CD4-positive, alpha-beta T cell treated with Interleukin-10 for 1 hour (primary cell): ENCODE measurements around the gene CLEC16A.
"Not testable (repeated sequence)": the region's sequence is repeated elsewhere in the genome, so short reads cannot be mapped to it uniquely, and the experiment has no call there.

Experiments
- DNase-seq: peaks from one replicate; pipeline ENCODE4 v3.0.0-alpha.2; 2020

Gene CLEC16A

DNA sequence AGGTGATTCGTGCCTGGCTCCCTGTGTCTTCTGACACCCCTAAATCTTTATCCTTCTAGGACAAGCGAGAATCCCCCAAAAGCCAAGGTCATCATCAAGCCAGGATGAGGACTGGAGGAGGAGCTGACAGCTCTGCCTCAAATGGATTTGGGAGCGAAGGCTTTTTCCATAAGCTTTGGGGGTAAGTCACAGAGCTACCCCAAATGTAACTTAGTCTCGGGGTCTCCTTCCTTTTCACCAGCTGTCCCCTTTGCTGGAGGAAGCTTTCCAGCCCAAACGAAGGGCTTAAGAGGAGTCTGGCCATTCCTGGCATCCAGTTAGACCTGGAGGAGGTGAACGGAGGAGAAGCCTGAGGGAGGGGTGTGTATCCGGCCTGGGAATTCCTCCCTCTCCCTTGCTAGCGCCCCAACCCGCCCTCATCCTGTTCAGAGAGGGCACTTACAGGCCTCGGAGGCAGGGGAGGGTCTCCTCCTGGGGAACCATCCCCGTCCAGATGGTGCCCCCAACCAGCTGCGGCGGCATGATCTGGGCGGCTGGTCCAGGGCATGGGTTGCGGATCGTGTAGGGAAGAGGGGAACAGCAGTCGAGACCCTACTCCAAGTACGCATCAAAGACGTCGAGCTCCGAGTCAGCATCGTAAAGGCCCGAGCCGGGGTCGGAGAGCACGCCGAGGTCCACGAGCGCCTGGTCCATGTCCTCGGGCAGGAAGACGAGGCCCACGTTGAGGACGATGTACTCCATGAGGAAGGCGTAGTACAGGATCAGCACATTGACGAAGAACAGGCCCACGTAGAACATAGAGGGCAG lies 3.0 kb upstream of the CLEC16A start:
- DNase-seq = no peak

DNA sequence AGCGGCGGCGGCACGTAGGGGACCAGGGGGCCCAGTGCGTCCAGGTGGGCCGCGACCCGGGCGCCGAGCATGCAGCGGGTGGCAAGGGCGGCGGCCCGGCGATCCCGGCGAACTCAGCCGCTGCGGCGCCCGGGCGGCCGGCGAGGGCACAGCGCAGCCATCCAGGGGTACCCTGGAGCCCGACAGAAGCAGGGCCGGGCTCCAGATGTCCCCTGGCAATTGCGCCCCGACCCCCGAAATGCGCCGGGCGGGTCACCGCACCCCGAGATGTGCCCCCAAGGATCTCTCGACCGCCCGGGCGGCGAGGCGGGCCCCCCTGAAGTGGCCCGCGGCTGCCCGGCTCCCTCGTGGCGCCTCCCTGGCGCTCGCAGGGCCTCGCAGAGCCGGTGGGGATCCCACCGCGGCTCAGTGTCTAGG lies 2.4 kb upstream of the CLEC16A start:
- DNase-seq = not testable (repeated sequence)

DNA sequence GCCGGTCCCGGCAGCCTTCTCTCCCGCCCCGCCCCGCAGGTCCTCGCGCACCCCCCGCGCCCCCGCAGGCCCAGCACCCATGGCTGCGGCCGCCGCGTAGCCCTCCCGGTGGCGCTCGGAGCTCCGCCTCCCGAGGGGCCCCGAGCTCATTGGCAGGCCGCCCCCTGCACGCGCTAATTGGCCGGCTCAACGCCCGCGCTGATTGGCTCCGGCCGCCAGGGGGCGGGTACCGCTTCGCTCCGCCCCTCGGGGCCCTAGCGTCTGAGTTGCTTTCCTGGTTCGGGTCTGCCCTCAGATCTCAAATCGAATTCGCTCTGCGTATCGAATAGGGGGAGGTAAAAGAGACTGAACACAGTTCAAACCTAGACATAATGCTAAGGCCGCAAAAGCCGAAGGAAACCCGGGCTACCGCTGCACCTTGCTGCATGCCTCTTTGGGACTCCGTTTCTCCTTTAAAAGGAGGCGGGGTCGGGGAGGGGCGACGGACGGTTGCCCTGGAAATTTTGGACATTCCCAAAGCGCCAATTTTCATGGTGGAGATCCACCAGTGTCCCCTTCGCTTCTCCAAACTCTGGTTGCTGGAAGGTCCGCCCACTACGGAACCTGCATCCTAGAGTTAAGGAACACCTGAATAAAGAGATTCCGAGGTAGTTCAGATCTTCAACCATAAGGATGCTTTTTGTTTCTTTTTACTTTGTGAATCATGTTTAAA lies 1.9 kb upstream of the CLEC16A start, which contains the start of gene DEXI:
TSS of gene DEXI (minus strand) at position 117 of the 712 bp plus-strand sequence. CDS start 463 bp downstream, outside the sequence.
- peak; percentile 95 for DNase-seq

DNA sequence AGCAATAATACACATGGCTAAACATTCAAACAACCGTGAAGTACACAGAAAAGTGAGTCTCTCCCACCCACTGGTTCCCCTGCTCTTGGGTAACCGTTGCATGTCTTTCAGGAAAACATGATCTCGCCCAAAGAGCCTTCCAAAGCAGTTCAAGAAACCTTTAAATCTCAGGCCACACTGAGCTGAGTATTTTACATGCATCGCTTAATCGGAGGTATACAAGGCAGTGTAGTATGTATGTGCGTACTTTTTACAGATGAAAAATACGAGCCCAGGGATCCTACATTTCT lies 1.4 kb upstream of the CLEC16A start:
- no peak for DNase-seq

DNA sequence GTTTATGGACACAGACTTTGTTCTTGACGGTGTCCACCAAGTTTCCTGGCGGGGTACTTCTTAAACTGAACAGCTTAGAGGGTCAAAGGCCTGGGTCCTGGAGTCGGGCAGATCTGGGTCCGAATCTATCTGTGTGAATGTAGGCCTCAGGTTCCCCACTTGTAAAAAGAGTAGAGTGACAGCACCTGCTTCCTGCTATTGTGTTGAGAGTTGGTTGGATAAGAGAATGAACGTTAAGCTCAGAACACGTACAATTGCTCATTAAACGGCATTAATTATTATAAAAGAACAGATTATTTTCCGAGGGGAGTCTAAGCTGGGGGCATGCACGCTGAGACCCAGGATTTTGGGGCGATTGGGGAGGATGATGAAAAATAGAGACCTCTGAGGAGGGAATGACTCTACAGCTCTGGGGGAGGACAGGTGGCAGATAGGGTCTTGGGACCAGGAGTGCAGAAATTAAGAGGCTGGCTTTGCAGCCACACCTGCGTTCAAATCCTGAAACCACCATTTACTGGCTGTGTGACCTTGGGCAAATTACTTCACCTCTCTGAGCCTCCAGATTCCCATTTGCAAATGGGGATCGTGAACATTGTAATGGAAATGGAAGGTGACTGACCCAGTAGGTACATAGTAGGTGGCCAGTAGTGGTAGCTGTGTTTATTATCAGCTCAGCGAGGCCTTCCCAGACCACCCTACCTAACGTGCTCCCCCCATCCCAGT lies 862 bp downstream of the CLEC16A start:
- no peak for DNase-seq

DNA sequence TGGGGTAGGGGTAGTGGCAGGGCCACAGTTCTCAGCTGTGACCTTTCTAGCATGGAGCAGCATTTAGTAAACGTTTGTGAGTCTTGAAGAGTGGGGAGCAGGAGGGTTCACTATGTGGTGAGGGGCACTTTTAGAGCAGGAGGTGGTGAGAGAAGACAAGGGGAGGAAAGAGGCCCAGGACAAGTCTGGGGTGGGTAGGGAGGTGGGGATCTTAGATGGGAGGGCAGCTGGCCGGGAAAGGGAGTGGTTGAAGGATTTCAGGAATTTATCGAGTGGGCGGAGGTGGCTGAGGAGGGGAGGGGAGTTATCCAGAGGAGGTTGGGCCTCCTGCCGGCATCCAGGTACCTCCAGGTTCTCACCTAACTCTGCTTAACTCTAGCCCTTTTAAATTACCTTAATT lies 1.9 kb downstream of the CLEC16A start:
- no peak for DNase-seq

DNA sequence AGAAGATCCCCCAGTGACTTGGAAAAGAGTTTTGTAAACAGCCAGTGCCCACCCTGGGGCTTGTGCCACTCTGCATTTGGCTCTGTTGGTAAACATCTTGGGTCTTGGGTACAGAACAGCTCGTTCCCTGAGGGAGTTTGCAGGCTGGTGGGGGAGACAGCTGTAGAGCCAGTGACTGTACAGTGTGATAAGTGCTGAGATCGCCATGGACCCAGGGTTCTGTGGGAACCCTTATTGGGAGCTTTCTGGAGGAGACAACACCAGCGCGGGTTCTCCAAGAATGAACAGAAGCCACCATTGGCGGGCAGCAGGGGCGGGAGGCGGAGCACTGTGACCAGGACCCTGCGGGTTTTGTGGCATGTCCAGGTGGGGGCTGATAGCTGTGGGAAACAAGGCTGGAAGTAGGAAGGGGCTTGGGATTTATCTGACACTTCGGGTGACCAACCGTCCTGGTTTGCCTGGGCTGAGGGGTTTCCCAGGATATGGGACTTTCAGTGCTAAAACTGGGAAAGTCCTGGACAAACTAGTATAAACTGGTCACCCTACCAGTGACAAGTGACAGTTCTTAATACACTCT lies 2.9 kb downstream of the CLEC16A start:
- DNase-seq = no peak

DNA sequence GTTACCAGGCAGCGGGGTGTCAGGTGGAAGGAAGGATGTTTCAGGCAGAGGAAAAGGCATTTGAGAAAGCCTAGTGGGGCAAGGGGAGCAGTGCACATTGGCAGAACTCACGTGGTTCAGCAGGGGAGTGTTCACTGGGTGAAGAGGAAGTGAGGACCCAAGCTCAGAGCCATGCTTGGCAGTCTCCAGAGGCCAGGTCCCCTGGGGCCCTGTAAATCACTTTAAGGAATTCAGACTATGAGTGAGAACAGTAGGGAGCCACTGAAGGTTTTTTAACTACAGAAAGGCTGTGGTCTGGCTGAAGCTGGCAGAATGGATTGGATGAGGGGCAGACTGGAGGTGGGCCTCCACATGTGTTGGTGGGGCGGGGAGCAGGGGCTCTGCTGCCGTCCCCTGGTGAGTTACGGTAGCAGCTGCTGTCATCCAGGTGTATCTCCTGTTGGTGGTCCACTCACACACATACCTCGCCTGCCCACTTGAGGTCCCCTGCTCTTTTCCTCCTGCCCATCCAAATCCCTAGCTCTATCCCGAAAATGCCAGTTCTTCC lies 5.1 kb downstream of the CLEC16A start:
- peak; percentile 51 for DNase-seq

DNA sequence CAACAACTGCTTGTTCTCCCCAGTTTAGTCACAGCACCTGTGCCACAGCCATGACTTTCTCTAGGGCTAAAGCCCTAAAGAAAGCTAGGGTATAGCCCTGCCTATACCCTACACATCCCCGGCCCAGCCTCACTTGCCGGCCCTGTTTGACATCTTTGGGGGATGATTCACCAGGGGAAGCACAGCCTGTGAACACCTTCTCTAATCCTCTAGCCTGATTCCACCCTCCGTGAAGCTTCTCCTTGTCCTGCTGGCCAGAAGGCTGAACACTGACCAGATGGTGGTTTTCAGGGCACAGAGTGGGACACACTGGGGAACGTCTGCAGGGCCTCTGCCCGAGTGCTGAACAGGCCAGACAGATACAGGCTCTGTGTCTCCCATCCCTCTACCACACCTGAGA lies 6.0 kb downstream of the CLEC16A start:
- DNase-seq = no peak

DNA sequence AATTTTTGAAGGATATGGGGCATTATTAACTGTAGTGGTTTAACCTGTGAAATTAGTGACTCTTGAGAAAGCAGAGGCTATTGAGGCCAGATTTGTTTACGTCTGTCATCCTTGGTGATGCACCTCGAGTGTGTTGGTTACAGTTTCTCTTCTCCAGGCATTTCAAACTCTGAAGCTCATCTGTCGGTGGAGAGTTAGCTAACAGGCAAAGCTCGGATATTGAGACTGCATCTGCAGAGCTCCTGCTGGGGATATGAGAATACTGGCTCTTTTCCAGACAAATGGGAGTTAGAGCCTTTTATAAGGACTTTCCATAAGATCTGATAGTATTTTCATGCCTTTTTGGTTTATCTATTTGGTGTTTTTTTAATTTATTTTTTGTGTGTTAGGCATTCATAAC lies 6.7 kb downstream of the CLEC16A start:
- no peak for DNase-seq

DNA sequence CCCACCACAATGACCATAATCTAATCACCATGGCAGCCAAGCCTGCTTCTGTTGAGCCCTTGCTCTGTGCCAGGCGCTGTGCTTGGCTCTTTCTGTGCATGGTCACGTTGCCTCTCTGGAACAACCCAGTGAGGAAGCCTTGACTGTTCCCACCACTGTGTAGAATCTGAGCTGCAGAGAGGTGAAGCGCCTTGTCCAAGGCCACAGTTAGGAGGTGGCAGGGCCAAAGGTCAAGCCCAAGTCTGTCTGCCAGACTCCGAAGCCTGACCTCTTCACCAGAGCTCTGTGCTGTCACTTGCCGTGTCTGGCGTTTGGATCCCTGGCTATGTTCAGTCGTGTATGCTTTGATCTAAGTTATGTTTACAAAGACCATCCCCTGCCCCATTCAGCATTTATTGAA lies 10.5 kb downstream of the CLEC16A start:
- no peak for DNase-seq

DNA sequence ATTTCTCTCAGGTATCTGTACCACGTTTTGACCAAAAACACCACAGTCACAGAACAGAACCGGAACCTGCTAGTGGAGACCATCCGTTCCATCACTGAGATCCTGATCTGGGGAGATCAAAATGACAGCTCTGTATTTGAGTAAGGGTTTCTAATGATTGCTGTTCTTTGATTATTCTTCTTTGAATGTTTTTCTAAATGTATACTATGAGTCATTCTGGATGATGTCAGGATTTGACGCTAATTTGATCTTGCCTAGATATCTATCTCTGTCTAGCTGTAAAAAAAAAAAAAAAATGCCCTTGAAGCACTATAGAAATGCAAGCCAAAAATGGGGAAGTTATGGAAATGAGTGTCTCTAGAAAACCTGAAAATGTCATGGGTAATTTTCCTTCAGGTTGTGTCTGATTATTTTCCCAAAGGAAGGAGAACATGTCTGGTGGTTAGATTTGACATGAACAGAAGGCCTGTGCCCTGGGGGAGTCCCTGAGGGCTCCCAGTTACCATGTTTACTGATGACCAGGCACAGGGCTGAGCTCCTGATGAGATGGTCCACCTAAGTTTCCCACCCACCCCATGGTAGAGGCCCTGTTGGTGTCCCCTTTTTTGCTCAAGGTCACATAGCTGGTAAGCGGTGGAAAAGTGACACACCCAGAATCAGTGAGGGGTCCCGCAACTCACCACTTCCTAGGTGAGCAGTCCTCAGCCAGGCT lies 13.6 kb downstream of the CLEC16A start:
- DNase-seq = no peak

DNA sequence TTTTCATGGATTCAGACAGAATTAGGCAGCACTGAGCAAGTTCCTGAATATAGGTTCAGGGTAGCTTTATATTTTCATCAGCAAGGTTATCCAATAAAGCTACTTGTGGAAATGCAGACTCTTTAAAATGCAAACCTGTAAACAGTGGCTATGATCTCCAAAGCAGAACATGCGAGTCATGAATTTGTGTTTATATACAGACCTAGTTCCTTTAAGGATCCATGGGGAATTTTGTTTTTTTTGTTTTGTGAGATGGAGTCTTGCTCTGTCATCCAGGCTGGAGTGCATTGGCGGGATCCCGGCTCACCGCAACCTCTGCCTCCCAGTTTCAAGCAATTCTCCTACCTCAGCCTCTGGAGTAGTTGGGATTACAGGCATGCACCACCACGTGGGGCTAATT lies 14.8 kb downstream of the CLEC16A start:
- DNase-seq = no peak

DNA sequence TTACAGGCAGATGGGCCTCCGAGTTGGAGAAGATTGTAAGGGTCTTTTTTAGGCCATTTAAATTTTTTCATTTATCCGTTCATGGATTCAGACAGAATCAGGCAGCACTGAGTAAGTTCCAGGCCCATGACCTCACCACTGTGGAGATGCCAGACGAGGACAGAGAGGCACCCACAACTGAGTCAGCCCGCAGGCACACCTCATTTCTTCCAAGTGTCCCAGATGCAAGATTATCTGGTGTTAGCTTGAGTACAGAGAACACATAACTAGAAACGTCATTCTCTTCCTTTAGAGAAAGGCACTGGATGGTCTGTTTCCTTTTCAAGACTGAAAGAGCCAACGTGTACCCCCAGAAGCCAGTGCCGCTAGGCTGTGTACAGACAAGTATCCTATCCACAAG lies 16.9 kb downstream of the CLEC16A start:
- no peak for DNase-seq

DNA sequence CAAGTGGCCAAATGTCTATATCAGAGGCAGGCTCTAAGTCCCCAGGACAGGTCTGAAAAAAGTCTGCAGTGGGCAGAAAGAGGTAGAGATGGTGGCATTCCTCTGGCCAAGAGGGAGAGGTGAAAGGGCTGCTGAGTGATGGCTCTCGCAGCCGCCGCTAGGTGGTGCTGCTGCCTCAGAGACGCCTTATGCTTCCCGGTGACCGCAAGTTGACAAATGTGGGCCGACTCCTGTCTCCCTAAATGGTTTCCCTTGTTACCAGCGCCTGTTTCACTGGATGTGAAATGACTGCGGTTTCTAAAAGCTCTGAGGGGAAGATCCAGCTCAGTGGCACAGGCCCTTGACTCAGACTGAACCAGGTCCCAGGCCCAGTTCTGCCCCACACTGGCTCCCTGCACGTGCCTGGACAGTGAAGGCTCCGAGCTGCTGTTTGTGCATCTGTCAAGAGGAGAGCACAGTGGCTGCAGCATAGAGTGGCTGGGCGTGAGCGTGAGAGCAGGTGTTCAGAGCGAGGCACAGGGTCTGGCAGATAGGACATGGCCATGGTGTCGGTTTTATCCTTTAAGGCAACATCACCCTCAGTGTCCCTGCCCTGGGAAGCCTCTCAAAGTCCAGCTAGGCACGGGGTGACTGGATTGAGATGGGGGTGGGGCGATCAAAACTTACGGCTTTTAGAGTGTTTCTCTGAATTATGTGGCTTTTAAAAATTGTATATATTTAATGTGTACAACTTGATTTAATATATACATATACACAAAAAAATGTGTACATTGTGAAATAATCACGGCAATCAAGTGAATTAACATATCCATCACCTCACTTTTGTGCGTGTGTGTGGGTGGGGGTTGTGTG lies 19.9 kb downstream of the CLEC16A start:
- DNase-seq = peak; percentile 83

DNA sequence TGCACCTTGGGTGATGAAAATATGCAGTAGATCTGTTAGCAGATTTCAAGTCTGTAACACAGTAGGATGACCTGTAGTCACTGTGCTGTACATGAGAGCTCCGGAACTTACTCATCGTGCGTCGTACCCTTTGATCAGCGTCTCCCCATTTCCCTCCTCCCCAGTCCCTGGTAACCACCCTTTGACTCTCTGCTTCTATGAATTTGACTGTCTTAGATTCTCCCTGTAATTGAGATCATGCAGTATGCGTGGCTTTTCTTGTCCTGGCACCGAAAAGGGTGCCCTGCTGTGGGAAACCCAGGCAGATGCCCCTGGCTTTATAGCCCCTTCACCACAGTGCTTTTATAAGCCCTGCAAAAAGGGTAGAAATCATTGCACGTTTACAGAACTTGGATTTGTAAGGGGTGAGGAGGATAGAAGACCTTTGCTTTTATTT lies 20.5 kb downstream of the CLEC16A start:
- peak; percentile 75 for DNase-seq

DNA sequence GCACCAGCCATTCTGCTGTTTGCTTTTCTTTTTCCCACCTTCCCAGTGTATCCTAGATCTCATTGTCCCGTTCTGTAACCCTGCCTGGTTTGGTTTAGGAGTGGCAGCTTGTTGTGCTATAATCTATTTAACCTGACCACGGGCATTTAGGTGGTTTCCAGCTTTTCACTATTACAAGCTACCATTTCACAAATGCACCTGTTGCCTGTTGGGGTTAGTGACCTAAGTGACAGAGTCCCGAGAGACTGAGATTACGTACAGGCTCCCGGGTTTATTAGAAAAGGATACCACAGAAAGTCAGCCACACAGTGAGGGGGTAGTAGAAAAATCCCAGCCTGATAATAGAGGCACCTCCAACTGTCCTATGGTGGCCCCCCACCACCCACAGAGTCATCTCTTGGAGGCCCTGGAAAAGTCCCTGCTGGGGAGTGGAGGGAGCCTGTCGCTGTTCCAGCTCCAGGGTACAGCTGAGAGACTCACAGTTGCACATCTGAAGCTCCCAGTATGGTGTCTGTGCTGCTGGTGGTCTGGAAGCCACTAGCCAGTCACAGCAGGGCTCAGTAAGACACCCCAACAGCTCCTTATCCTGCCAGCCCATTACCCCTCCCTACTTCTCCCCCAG lies 21.2 kb downstream of the CLEC16A start:
- no peak for DNase-seq

DNA sequence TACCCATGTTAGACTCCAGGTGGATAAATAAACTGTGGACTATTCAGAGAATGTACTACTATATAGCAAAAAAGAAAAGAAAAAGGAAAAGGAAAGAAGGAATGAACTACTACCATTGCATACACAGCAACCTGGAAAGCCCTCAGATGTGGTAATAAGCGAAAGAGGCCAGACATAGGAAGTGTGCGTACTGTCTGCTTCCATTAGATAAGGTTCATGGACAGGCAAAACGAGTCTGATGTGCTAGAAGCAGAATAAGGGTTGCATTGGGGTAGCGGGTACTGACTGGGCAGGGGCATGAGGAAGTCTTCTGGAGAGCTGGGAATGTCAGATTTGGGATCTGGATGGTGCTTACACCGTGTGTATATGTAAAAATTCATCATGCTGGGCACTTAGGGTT lies 21.8 kb downstream of the CLEC16A start:
- no peak for DNase-seq

DNA sequence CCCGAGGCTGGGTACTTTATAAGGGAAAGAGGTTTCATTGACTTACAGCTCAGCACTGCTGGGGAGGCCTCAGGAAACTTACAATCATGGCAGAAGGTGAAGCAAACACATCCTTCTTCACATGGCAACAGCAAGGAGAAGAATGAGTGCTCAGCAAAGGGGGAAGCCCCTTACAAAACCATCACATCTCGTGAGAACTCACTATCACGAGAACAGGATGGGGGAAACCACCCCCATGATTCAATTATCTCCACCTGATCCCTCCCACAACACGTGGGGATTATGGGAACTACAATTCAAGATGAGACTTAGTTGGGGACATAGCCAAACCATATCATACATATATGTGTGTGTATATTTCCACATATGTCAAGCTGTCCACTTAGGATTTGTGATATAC lies 22.2 kb downstream of the CLEC16A start:
- peak; percentile 30 for DNase-seq

DNA sequence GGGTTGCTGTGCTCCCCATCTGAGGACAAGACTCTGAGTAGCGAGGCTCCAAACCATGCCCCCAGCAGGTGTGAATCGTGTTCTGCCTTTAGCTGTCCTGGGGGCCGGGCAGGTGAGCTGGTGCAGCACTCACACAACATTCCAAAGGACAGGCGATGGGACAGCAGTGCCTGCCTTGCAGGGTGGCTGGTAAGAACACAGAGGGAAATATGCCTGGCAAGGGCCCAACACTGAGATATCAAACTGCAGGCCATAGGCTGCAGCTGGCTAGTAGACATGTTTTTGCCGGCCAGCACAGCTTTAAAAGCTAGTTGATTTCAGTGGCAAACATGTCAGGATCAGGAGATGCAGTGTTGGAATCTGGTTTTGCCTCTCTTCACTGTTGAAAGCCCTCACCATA lies 23.6 kb downstream of the CLEC16A start:
- DNase-seq = no peak

DNA sequence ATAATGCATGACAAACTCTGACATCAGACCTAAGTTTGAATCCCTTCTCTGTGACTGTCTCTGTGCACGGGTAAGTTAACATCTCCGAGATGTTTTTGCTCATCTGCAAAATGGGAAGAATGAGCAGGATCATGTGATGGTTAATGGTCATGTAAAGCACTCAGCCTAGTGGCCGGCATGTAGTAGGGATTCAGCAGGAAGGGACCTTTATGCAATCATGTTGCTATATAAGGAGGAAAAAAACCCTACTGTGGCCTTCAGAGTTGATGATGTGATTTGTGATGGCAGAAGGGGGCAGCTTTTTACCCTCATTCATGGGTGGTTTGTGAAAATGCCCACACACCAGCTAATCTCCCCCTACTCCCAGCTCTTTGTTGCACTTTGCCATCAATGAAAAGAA lies 24.1 kb downstream of the CLEC16A start:
- no peak for DNase-seq
